ACC112 (cell line): Measurements from ENCODE around the gene SERTM2.
"Not testable (repeated sequence)": the region's sequence is repeated elsewhere in the genome, so short reads cannot be mapped to it uniquely, and the experiment has no call there.

Experiments
- H2AFZ ChIP-seq: fragments of 200-600 bp; sonication (generic); one replicate; pipeline ENCODE4 v1.6.0; 2017; ENCODE audit warnings: antibody characterized with exemption, low read length; ENCODE audit not compliant: unreplicated experiment
- H3K27ac ChIP-seq: fragments of 200-600 bp; sonication (generic); 2 replicates; pipeline ENCODE4 v1.5.1; 2014; ENCODE audit warnings: low read depth, mild to moderate bottlenecking, antibody characterized with exemption, low read length, moderate library complexity
- H3K27me3 ChIP-seq: fragments of 200-600 bp; sonication (generic); 2 replicates; pipeline ENCODE4 v1.6.1; 2014; ENCODE audit warnings: mild to moderate bottlenecking, antibody characterized with exemption, low read length, moderate library complexity, mixed read lengths; ENCODE audit not compliant: insufficient read depth
- H3K36me3 ChIP-seq: fragments of 200-600 bp; sonication (generic); 2 replicates; pipeline ENCODE4 v1.6.1; 2016; ENCODE audit warnings: mild to moderate bottlenecking, antibody characterized with exemption, low read length, moderate library complexity, mixed read lengths; ENCODE audit not compliant: insufficient read depth
- H3K4me1 ChIP-seq: fragments of 200-600 bp; sonication (generic); one replicate; pipeline ENCODE4 v1.6.1; 2016; ENCODE audit warnings: low read length, mixed read lengths; ENCODE audit not compliant: insufficient read depth, unreplicated experiment, control insufficient read depth
- H3K4me3 ChIP-seq: fragments of 200-600 bp; sonication (generic); 2 replicates; pipeline ENCODE4 v1.5.1; 2014; ENCODE audit warnings: mild to moderate bottlenecking, low read depth, low read length
- H3K79me2 ChIP-seq: fragments of 200-600 bp; sonication (generic); one replicate; pipeline ENCODE4 v1.6.0; 2016; ENCODE audit warnings: low read length; ENCODE audit not compliant: control insufficient read depth, unreplicated experiment, insufficient read depth

SERTM2 gene

GRCh38 chrX:111504941-111505340 lies 6.5 kb upstream of the SERTM2 start:
- Histone ChIP-seq H3K27ac (no peak overlapping the region), H3K4me3 (no peak overlapping the region), H2AFZ (no peak overlapping the region), H3K36me3 (no peaks in the 10 kb centered on the region), H3K27me3 (no peaks in the 10 kb centered on the region), H3K79me2 (no peaks in the 10 kb centered on the region), H3K4me1 (no peaks in the 10 kb centered on the region)

- Histone ChIP-seq H3K4me3 (no peak overlapping the region), H3K27ac (no peak overlapping the region), H3K27me3 (no peaks in the 10 kb centered on the region), H2AFZ (no peak overlapping the region), H3K4me1 (no peaks in the 10 kb centered on the region), H3K36me3 (no peaks in the 10 kb centered on the region), H3K79me2 (no peaks in the 10 kb centered on the region)
Measured at GRCh38 chrX:111505783-111506182, 5.7 kb upstream of the SERTM2 start.

GRCh38 chrX:111506826-111507225 lies 4.6 kb upstream of the SERTM2 start:
- no peaks in the 10 kb centered on the region for H3K79me2 ChIP-seq
- no peak overlapping the region for H2AFZ ChIP-seq
- no peaks in the 10 kb centered on the region for H3K36me3 ChIP-seq
- no peaks in the 10 kb centered on the region for H3K27me3 ChIP-seq
- H3K4me3 ChIP-seq: no peak overlapping the region
- no peak overlapping the region for H3K27ac ChIP-seq
- no peaks in the 10 kb centered on the region for H3K4me1 ChIP-seq

DNA sequence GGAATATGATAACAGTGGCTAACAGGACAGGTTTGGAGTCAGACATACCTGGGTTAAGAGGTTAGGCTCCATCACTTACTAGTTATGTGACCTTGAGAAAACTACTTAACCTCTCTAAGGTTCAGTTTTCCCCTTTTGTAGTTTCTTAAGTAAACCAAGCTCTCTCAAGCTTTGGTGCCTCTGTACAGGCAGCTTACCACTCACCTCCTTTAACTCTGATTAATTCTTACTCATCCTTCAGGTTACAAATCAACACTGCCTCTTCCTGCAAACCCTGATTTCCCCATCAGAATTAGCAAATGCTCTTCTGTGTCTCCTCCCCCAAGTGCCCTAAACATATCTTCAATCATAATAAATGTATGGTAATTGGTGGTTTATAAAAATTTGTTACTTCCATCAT lies 3.5 kb upstream of the SERTM2 start:
- H3K4me3 ChIP-seq: no peak overlapping the region
- no peaks in the 10 kb centered on the region for H3K27me3 ChIP-seq
- no peak overlapping the region for H3K27ac ChIP-seq
- H2AFZ ChIP-seq: no peak overlapping the region
- no peaks in the 10 kb centered on the region for H3K36me3 ChIP-seq
- no peaks in the 10 kb centered on the region for H3K79me2 ChIP-seq
- H3K4me1 ChIP-seq: no peaks in the 10 kb centered on the region

DNA sequence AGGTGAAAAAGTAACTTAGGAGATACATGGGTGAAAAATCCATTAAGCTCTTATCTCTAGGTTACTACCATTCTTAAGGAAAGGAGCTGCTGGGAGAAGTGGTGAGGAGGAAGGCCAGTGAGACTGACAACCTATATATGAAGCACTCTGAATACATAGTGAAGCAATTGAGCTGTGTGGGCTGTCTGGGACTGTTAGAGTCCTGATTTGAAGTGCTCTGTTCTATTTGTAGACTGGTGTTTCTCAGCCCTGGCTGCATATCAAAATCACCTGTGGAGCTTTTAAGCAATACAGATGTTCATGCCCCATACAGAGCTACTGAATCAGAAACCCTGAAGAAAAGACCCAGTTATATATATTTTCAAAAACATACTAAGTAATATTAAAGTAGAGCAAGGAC lies 3.9 kb downstream of the SERTM2 start:
- Histone ChIP-seq H3K79me2 (no peaks in the 10 kb centered on the region), H3K4me1 (no peaks in the 10 kb centered on the region), H2AFZ (no peak overlapping the region), H3K36me3 (no peaks in the 10 kb centered on the region), H3K27me3 (no peaks in the 10 kb centered on the region), H3K4me3 (no peak overlapping the region), H3K27ac (no peak overlapping the region)

- Histone ChIP-seq H3K27me3 (no peaks in the 10 kb centered on the region), H3K36me3 (no peaks in the 10 kb centered on the region), H3K4me3 (no peak overlapping the region), H3K4me1 (no peaks in the 10 kb centered on the region), H3K79me2 (no peaks in the 10 kb centered on the region), H3K27ac (no peak overlapping the region), H2AFZ (no peak overlapping the region)
Measured at GRCh38 chrX:111518667-111519066, 7.2 kb downstream of the SERTM2 start.

DNA sequence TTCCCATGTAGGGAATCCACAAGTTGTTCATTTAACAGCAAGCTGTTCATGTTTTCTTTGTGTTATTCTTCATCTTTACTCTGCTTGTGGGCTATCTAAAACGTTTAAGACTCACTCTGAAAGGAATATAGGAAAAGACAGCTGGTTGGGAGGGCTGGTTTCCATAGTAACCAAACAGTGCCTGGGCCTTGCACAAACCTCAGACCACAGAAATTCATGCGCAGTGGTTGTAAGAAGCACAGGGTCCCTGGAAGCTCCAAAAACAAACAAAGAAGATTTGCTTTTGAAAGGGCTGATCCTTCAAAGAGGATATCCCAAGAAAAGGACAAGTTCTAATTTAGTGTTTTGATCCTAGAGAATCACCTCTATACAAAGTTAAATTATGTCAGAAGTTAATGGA lies 7.8 kb downstream of the SERTM2 start:
- Histone ChIP-seq H3K36me3 (no peaks in the 10 kb centered on the region), H3K4me1 (no peaks in the 10 kb centered on the region), H2AFZ (no peak overlapping the region), H3K27me3 (no peaks in the 10 kb centered on the region), H3K27ac (no peak overlapping the region), H3K79me2 (no peaks in the 10 kb centered on the region), H3K4me3 (no peak overlapping the region)

DNA sequence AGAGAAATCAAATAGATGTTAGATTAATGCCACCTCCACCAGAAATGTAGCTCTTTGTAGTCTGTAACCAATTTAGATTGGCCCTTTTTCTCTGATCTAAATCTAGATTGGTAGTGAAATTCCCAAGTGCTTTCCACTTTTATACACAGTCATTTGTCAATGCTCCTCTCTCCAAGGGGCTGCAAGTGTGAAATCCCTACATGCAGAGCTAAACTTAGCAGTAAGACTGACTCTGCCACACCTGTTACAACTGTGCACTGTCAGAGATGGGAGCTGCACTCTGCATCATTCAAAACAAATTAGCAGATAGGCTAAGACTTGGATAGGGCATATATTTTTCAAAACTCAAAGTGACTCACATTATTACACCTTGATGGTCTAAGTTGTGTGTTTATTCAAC lies 9.1 kb downstream of the SERTM2 start:
- H3K27ac ChIP-seq: no peak overlapping the region
- no peaks in the 10 kb centered on the region for H3K27me3 ChIP-seq
- no peak overlapping the region for H3K4me3 ChIP-seq
- H3K4me1 ChIP-seq: no peaks in the 10 kb centered on the region
- H2AFZ ChIP-seq: no peak overlapping the region
- H3K36me3 ChIP-seq: no peaks in the 10 kb centered on the region
- no peaks in the 10 kb centered on the region for H3K79me2 ChIP-seq

DNA sequence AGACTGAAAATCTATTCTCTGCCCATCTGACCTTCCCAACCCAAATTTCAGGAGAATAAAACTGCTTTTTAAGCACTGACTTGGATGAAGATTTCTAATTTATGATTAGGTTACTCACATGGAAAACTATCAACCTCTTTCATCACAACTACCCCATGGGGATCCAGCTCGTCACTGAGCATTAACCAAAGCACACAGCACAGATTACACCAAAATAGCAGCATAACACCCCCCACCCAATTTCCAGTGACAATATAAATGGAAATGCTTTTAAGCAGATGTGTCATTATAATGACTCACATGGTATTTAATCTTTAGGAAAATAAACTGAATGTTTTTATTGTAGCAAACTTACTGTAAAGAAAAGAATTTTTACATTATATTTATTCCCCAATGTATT lies 9.7 kb downstream of the SERTM2 start:
- H3K4me3 ChIP-seq: no peak overlapping the region
- no peak overlapping the region for H2AFZ ChIP-seq
- no peaks in the 10 kb centered on the region for H3K27me3 ChIP-seq
- no peak overlapping the region for H3K27ac ChIP-seq
- H3K36me3 ChIP-seq: no peaks in the 10 kb centered on the region
- no peaks in the 10 kb centered on the region for H3K79me2 ChIP-seq
- H3K4me1 ChIP-seq: no peaks in the 10 kb centered on the region

GRCh38 chrX:111543212-111543741 lies 31.8 kb downstream of the SERTM2 start:
- H3K27ac ChIP-seq: no peak overlapping the region
- no peak overlapping the region for H3K4me3 ChIP-seq
- no peaks in the 10 kb centered on the region for H3K27me3 ChIP-seq

GRCh38 chrX:111549235-111549634 lies 37.8 kb downstream of the SERTM2 start:
- H3K27ac ChIP-seq, H3K4me3 ChIP-seq: not testable (repeated sequence)

More at GRCh38 chrX:111543212-111543741, 31.8 kb downstream of the SERTM2 start:
- no peaks in the 10 kb centered on the region for H3K4me1 ChIP-seq
- H3K36me3 ChIP-seq: no peaks in the 10 kb centered on the region
- no peaks in the 10 kb centered on the region for H3K79me2 ChIP-seq
- H2AFZ ChIP-seq: no peak overlapping the region

More at GRCh38 chrX:111549235-111549634, 37.8 kb downstream of the SERTM2 start:
- H2AFZ ChIP-seq, H3K27me3 ChIP-seq, H3K79me2 ChIP-seq, H3K4me1 ChIP-seq, H3K36me3 ChIP-seq: not testable (repeated sequence)
